Loucy (cell line): ENCODE measurements around the gene TREX2.

Experiments
- CTCF ChIP-seq: fragments of 200-600 bp; sonication (generic); conservative IDR thresholded peaks from 2 replicates; pipeline ENCODE4 v1.5.1; 2014; ENCODE audit warnings: mild to moderate bottlenecking, antibody characterized with exemption, low read length
- EZH2phosphoT487 ChIP-seq: fragments of 200-600 bp; IDR thresholded peaks from 2 replicates; pipeline ENCODE4 v1.6.1; 2018; ENCODE audit warnings: antibody characterized with exemption, mild to moderate bottlenecking, moderate library complexity, borderline replicate concordance

GRCh38 chrX:153410888-153411254 is 35.0 kb downstream of the TREX2 start:
- TF ChIP-seq CTCF: no peak
- TF ChIP-seq EZH2phosphoT487: no peak
